Measurements from ENCODE around the gene SPPL3. TPM values are rescaled to one million over a fixed set of nuclear protein-coding genes. Genes with fewer than 3 reads are reported as not detected.

SPPL3 gene
- total and polyA plus RNA-seq, 12 donors = 9.7 to 45.0 (median 35.7) TPM

DNA sequence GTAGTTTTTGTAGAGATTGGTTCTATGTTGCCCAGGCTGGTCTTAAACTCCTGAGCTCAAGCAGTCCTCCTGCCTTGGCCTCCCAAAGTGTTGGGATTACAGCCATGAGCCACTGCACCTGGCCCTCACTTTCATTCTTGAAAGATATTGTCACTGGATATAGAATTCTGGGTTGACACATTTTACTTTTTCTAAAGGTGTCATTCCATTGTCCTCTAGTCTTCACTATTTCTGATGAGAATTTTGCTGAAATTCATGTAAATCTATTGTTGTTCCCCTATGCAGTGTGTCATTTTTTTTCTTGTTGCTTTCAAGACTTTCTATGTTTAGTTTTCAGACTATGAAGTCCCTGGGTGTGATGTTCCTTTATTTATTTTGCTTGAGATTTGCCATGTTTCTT lies 149.4 kb downstream of the SPPL3 start:
- Histone ChIP-seq H3K27ac (no peak overlapping the region), H3K9me3 (peaks cover 0 to 11% (median 0%) of the 10 kb centered on the region in 11 donors), H3K4me3 (no peak overlapping the region), H3K36me3 (peaks cover 0 to 6% (median 0%) of the 10 kb centered on the region in 9 donors), H3K27me3 (no peaks in the 10 kb centered on the region), H3K4me1 (no peaks in the 10 kb centered on the region)
- DNase-seq (no peak), ATAC-seq (no peak)
- TF ChIP-seq, protein P1, sequence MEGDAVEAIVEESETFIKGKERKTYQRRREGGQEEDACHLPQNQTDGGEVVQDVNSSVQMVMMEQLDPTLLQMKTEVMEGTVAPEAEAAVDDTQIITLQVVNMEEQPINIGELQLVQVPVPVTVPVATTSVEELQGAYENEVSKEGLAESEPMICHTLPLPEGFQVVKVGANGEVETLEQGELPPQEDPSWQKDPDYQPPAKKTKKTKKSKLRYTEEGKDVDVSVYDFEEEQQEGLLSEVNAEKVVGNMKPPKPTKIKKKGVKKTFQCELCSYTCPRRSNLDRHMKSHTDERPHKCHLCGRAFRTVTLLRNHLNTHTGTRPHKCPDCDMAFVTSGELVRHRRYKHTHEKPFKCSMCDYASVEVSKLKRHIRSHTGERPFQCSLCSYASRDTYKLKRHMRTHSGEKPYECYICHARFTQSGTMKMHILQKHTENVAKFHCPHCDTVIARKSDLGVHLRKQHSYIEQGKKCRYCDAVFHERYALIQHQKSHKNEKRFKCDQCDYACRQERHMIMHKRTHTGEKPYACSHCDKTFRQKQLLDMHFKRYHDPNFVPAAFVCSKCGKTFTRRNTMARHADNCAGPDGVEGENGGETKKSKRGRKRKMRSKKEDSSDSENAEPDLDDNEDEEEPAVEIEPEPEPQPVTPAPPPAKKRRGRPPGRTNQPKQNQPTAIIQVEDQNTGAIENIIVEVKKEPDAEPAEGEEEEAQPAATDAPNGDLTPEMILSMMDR (IDR thresholded peaks at IDR 0.05) = no peak
- intact Hi-C loops (cut with DNase I) = loop anchor here in 1 of 10 donors (10.0 kb wide), 1 partner anchor 210 kb away; no protein-coding TSS in a partner anchor

DNA sequence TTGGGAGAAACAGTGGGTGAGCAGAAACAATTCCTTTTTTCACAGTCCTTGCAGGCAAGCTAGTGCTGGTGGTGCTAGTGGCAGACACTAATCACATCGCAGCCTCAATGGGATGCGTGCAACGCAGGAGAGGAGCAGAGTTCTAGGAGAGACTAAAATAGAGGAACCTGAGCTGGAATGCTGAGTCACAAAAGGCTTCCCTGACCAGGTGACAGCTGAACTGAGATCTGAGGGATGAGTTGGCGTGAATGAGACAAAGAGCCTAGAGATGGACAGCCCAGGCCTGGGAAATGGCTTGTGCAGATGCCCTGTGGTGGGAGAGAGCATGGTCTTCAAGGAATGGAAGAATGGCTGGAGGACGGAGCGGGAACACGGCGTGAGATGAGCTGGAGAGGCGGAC lies 152.8 kb downstream of the SPPL3 start:
- no peak overlapping the region for H3K27ac ChIP-seq
- no peak for ATAC-seq
- 97 to 98% methylated on average over 9 of the region's 9 CpGs for WGBS, 2 donors
- H3K9me3 ChIP-seq = peaks cover 0 to 11% (median 0%) of the 10 kb centered on the region in 11 donors
- TF ChIP-seq, protein P1 (IDR thresholded peaks at IDR 0.05) = no peak
- H3K4me1 ChIP-seq = no peaks in the 10 kb centered on the region
- intact Hi-C loops (cut with DNase I) = loop anchor here in 1 of 10 donors (10.0 kb wide), 1 partner anchor 213 kb away; no protein-coding TSS in a partner anchor
- H3K4me3 ChIP-seq = no peak overlapping the region
- no peaks in the 10 kb centered on the region for H3K27me3 ChIP-seq
- H3K36me3 ChIP-seq = no peaks in the 10 kb centered on the region
- no peak for DNase-seq

DNA sequence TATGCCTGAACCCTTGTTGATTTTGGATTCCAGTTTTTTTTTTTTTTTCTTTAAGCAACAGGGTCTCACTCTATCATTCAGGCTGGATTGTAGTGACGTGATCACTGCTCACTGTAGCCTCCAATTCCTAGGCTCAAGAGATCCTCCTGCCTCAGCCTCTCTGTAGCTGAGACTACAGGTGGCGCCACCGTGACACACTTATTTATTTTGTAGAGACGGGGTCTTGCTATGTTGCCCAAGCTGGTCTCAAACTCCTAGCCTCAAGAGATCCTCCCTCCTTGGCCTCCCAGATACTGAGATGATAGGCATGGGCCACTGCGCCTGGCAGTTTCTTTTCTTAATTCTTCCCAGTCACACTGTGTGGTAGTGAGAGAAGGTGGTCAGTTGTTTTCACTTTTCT lies 153.4 kb downstream of the SPPL3 start:
- Histone ChIP-seq H3K27me3 (no peaks in the 10 kb centered on the region), H3K4me1 (no peaks in the 10 kb centered on the region), H3K4me3 (no peak overlapping the region), H3K27ac (no peak overlapping the region), H3K9me3 (peaks cover 0 to 11% (median 0%) of the 10 kb centered on the region in 11 donors), H3K36me3 (no peaks in the 10 kb centered on the region)
- 95% methylated on average over 5 of the region's 5 CpGs for WGBS, 2 donors
- TF ChIP-seq, protein P1 (IDR thresholded peaks at IDR 0.05) = no peak
- intact Hi-C loops (cut with DNase I) = loop anchor here in 1 of 10 donors (10.0 kb wide), 1 partner anchor 214 kb away; no protein-coding TSS in a partner anchor
- DNase-seq (no peak), ATAC-seq (no peak)

DNA sequence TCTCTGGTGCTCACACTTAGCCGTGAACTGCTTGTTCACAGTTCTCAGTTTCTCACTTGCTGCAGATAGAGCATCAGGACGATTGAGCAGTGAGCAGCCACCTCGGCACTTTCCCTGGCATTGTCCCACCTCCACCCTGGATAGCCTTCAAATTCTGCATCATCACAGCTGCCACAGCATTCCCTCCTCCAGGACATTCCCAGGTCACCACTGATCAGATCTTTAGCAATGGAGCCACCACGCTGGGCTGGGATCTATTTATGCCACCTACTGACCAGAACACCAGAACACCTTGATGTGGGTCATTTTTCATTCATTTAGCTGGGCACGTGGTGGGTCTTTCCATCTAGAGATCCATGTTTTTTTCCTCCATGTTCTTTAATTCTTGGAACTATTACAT lies 154.9 kb downstream of the SPPL3 start:
- ATAC-seq = no peak
- Histone ChIP-seq H3K4me1 (no peaks in the 10 kb centered on the region), H3K27me3 (no peaks in the 10 kb centered on the region), H3K9me3 (no peaks in the 10 kb centered on the region), H3K27ac (no peak overlapping the region), H3K36me3 (no peaks in the 10 kb centered on the region), H3K4me3 (no peak overlapping the region)
- intact Hi-C loops (cut with DNase I) = loop anchor here in 1 of 10 donors (10.0 kb wide), 1 partner anchor 226 kb away; the partner anchor contains the start of gene HNF1A
- DNase-seq = no peak
- 77 to 84% methylated on average over 5 of the region's 5 CpGs for WGBS, 2 donors
- TF ChIP-seq, protein P1 (IDR thresholded peaks at IDR 0.05) = no peak
